GM12878 (cell line): Measurements from ENCODE around the gene TERF2IP. TPM values are rescaled to one million over a fixed set of nuclear protein-coding genes. Genes with fewer than 3 reads are reported as not detected.

Experiments used
- ATAC-seq: fragments of 200-7000 bp; cut with Tn5 transposase; 3 replicates; pipeline ENCODE4 v1.9.1; 2020; ENCODE audit warnings: mild to moderate bottlenecking, moderate library complexity
- BruUV-seq: library from RNA; stranded (reverse); fragments of 400-500 nt; replicated peaks from 2 replicates; lab custom pipeline; 2021; lab: Mats Ljungman, UMichigan
- CTCF ChIA-PET: fragments of 300-600 bp; sonication (Branson Sonifier 250); formaldehyde crosslinking; extraction: SDS; loops from one replicate; lab custom pipeline; 2021; ENCODE audit warnings: inconsistent platforms; lab: Yijun Ruan, JAX
- POLR2A ChIA-PET: fragments of 350-600 bp; formaldehyde crosslinking; extraction: SDS; loops from one replicate; lab custom pipeline; 2021; ENCODE audit warnings: inconsistent platforms; lab: Charles Lee
- RAD21 ChIA-PET: fragments of 300-600 bp; sonication (Branson Sonifier 250); formaldehyde crosslinking; loops from one replicate; lab custom pipeline; 2023; ENCODE audit warnings: antibody characterized with exemption; ENCODE audit not compliant: unreplicated experiment; lab: Charles Lee
- SMC1A ChIA-PET: fragments of 300-600 bp; sonication (Branson Sonifier 250); formaldehyde crosslinking; loops from one replicate; lab custom pipeline; 2023; ENCODE audit not compliant: unreplicated experiment, uncharacterized antibody; lab: Charles Lee
- DNase-seq: peaks from one replicate; pipeline ENCODE4 v3.0.0-alpha.2; 2011; ENCODE audit warnings: low read depth, low spot score
- FAIRE-seq: peaks from 3 replicates; lab custom pipeline; 2011; peaks lifted over from hg19 to GRCh38; lab: Jason Lieb, UNC
- H2AFZ ChIP-seq: 2 replicates; pipeline ENCODE4 v1.6.0; 2011; ENCODE audit warnings: low read depth, low read length, control low read depth; ENCODE audit not compliant: control insufficient read depth
- H3K27ac ChIP-seq: 2 replicates; pipeline ENCODE4 v1.5.1; 2011; ENCODE audit warnings: control low read depth; ENCODE audit not compliant: control insufficient read depth, insufficient read depth
- H3K27me3 ChIP-seq, 2 experiments: replicated peaks in 1 of 2; 2 replicates each; pipeline versions ENCODE4 v1.6.0 to v1.6.1; 2011; ENCODE audit warnings: low read length in 1 of 2; ENCODE audit not compliant: control insufficient read depth in 2 of 2, insufficient read depth in 2 of 2
- H3K36me3 ChIP-seq, 2 experiments: 2 replicates each; pipeline ENCODE4 v1.5.1; 2011; ENCODE audit warnings: low read length in 1 of 2; ENCODE audit not compliant: control insufficient read depth in 2 of 2, insufficient read depth in 2 of 2
- H3K4me1 ChIP-seq: 2 replicates; pipeline ENCODE4 v1.6.1; 2011; ENCODE audit warnings: mild to moderate bottlenecking, low read length, moderate library complexity, mixed read lengths; ENCODE audit not compliant: control insufficient read depth, insufficient read depth
- H3K4me2 ChIP-seq: 2 replicates; pipeline ENCODE4 v1.6.0; 2011; ENCODE audit warnings: control low read depth; ENCODE audit not compliant: control insufficient read depth, insufficient read depth
- H3K4me3 ChIP-seq: fragments of 200-600 bp; sonication (generic); 2 replicates; pipeline ENCODE4 v1.5.1; 2016
- H3K79me2 ChIP-seq: 2 replicates; pipeline ENCODE4 v1.6.0; 2011; ENCODE audit warnings: low read length; ENCODE audit not compliant: control insufficient read depth, insufficient read depth
- H3K9ac ChIP-seq: 2 replicates; pipeline ENCODE4 v1.8.0; 2011; ENCODE audit warnings: low read length, control low read depth, mixed read lengths; ENCODE audit not compliant: control insufficient read depth, insufficient read depth
- H3K9me3 ChIP-seq: replicated peaks from 3 replicates; pipeline ENCODE4 v1.5.1; 2011; ENCODE audit warnings: mild to moderate bottlenecking, low read length; ENCODE audit not compliant: control insufficient read depth, insufficient read depth
- H4K20me1 ChIP-seq: 2 replicates; pipeline ENCODE4 v1.6.0; 2011; ENCODE audit not compliant: control insufficient read depth, insufficient read depth
- CREM ChIP-seq: IDR thresholded peaks from 2 replicates; pipeline ENCODE4 v1.6.1; 2014; ENCODE audit warnings: antibody characterized with exemption, low read depth
- KAT2A ChIP-seq: conservative IDR thresholded peaks from 2 replicates; pipeline ENCODE4 v1.6.1; 2011; ENCODE audit warnings: low read depth, low read length; ENCODE audit not compliant: control insufficient read depth
- NBN ChIP-seq: fragments of 450-650 bp; IDR thresholded peaks from 2 replicates; pipeline ENCODE4 v1.6.1; 2016
- NR2C2 ChIP-seq: IDR thresholded peaks from 2 replicates; pipeline ENCODE4 v1.6.1; 2011; ENCODE audit warnings: borderline replicate concordance, low read depth; ENCODE audit not compliant: control insufficient read depth, insufficient read length
- SRF ChIP-seq, 2 experiments: IDR thresholded peaks; 2 replicates each; pipeline ENCODE4 v1.6.1; 2011; ENCODE audit warnings: low read depth in 2 of 2, low read length in 2 of 2, mild to moderate bottlenecking in 1 of 2, moderate library complexity in 1 of 2
- ZNF207 ChIP-seq: fragments of 450-650 bp; IDR thresholded peaks from 2 replicates; pipeline ENCODE4 v1.6.1; 2014; ENCODE audit warnings: antibody characterized with exemption, mild to moderate bottlenecking, borderline replicate concordance
- WGBS: methylation state at CpG from one replicate; pipeline ENCODE4 v1.1.6; 2016; ENCODE audit warnings: low lambda C conversion rate; ENCODE audit not compliant: insufficient replicate concordance, insufficient coverage; ENCODE audit errors: missing lambda C conversion rate; 5-methylcytosine and 5-hydroxymethylcytosine counted together
- in situ Hi-C: fragments of 300-500 bp; cut with MboI; formaldehyde crosslinking; loops from 9 replicates; pipeline ENCODE4 v1.14.3; 2018; ENCODE audit warnings: mixed read lengths
- intact Hi-C: fragments of 100-400 bp; cut with micrococcal nuclease; formaldehyde crosslinking; loops from one replicate; pipeline ENCODE4 v1.14.2; 2022; ENCODE audit not compliant: unreplicated experiment
- polyA plus RNA-seq, 11 experiments: library from polyadenylated mRNA; depleted of rRNA in 4 of 11; unstranded in 6 of 11; stranded (reverse) in 5 of 11; fragments of >200 nt; fragmentation: Nextera tagmentation in 4 of 11; fragmentation: Illumina TruSeq in 1 of 11; extraction: Ambion mirVana in 4 of 11; extraction: Trizol in 1 of 11; gene quantifications; 1 replicate in 1 of 11; 2 replicates in 10 of 11; pipeline versions ENCODE4 v1.2.1 to v1.2.3, GENCODE V29; 2011 to 2016; ENCODE audit warnings: inconsistent platforms in 2 of 11, missing spikeins in 2 of 11, low read depth in 1 of 11
- total RNA-seq, 4 experiments: library from RNA; depleted of rRNA in 3 of 4; stranded (reverse); fragments of >200 nt in 3 of 4; fragmentation: Illumina TruSeq in 1 of 4; extraction: Trizol in 1 of 4; gene quantifications; 2 replicates each; pipeline versions ENCODE4 v1.2.1 to v1.2.3, GENCODE V29; 2013 to 2021
- TF ChIP-seq, protein P1 (sequence below): fragments of 450-650 bp; IDR thresholded peaks from 2 replicates; pipeline ENCODE4 v1.6.1; 2017; ENCODE audit warnings: borderline replicate concordance
- TF ChIP-seq, protein P2 (sequence below): IDR thresholded peaks from 2 replicates; pipeline ENCODE4 v1.6.1; 2011; ENCODE audit warnings: low read depth, low read length, improper control_type of control experiment, borderline replicate concordance
- TF ChIP-seq, protein P3 (sequence below): IDR thresholded peaks from 2 replicates; pipeline ENCODE4 v1.6.1; 2012; ENCODE audit warnings: low read depth, low read length, improper control_type of control experiment
- TF ChIP-seq, protein P4 (sequence below): fragments of 450-650 bp; formaldehyde crosslinking; IDR thresholded peaks from 2 replicates; pipeline ENCODE4 v1.5.0; 2022; ENCODE audit warnings: mild to moderate bottlenecking, missing genetic modification characterization

Gene TERF2IP
- total and polyA plus RNA-seq, 10 of the 15 experiments (the other 5 are each of a cell fraction or from before 2014, with no cell fraction given): 19.6 to 93.1 (median 54.4) TPM

DNA sequence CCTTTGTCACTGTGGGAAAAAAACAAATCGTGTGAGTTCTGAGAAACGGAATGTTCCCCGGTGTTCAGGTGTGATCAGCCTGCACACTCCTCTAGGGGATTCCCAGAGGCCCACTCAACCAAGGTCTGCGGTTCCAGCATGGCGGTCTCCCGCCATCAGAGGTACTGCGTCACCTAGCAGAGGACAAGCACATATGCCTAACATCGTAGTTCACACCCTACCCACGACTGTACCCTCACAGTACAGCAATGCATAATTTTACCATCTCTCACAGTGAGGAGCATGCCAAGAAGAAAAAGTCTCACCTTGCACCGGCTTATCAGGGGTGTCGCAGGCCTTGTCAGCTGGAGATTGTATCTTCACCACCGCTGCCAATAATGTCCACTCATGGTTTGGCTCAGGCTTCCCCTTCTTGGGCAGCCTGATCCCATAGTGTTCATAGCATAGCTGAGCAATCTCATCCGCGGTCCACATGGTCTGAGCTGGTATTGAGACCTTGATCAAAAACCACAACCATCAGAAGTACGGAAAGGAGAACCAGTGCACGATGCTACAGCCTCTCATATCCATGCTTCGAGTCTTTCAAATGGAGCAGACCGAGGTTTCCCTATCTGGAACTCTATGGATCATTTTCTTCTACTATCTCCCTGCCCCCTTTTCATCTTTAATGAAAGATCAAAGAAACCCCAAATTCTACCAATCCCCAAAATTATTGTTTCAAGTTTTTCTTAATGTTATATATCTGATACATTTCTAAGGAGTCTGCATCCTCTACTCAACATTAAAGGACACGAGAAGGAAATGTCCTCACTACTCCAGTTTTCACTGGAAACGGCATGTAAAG lies 27.0 kb upstream of the TERF2IP start (continued):
- TF ChIP-seq, protein P1, sequence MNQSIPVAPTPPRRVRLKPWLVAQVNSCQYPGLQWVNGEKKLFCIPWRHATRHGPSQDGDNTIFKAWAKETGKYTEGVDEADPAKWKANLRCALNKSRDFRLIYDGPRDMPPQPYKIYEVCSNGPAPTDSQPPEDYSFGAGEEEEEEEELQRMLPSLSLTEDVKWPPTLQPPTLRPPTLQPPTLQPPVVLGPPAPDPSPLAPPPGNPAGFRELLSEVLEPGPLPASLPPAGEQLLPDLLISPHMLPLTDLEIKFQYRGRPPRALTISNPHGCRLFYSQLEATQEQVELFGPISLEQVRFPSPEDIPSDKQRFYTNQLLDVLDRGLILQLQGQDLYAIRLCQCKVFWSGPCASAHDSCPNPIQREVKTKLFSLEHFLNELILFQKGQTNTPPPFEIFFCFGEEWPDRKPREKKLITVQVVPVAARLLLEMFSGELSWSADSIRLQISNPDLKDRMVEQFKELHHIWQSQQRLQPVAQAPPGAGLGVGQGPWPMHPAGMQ: no peak
- no peak for TF ChIP-seq ZNF207
- TF ChIP-seq CREM: peak; percentile 87
- TF ChIP-seq, protein P2, sequence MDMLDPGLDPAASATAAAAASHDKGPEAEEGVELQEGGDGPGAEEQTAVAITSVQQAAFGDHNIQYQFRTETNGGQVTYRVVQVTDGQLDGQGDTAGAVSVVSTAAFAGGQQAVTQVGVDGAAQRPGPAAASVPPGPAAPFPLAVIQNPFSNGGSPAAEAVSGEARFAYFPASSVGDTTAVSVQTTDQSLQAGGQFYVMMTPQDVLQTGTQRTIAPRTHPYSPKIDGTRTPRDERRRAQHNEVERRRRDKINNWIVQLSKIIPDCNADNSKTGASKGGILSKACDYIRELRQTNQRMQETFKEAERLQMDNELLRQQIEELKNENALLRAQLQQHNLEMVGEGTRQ: no peak
- TF ChIP-seq SRF (IDR thresholded peaks at IDR 0.05; ENCODE audit: low read depth in 2 of 2, low read length in 2 of 2): no peak

DNA sequence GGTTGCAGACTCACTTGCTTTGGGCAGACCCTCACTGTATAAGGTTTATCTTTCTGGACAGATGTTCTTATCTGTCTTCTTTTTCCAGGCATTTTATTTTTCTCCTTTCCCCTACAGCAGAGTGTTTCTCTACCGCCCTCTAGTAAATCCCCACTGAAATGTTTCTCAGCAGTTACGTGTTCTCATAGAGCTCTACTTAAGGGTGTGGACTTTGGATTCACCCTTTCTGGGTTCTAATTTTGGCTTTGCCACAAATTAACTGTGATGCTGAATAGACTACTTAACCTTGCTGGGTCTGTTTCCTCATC lies 26.4 kb upstream of the TERF2IP start:
- Histone ChIP-seq H2AFZ (peak overlapping the region; percentile 46), H4K20me1 (no peaks in the 10 kb centered on the region), H3K4me3 (peak overlapping the region; percentile 93), H3K9ac (peak overlapping the region; percentile 24), H3K4me2 (peak overlapping the region; percentile 97), H3K4me1 (peaks cover 33% of the 10 kb centered on the region), H3K27me3 (no peaks in the 10 kb centered on the region), H3K27ac (peak overlapping the region; percentile 83), H3K36me3 (peaks cover 0 to 15% of the 10 kb centered on the region in 2 experiments; a peak in 1 of 4 replicates), H3K9me3 (no peaks in the 10 kb centered on the region), H3K79me2 (peaks cover 20% of the 10 kb centered on the region)
- ChIA-PET CTCF (interaction anchor here (0.6 to 9.5 kb wide), 33 partner anchors 9 to 1549 kb away, joined by 3 to 153 read pairs (median 5); partner anchors contain the start of genes GABARAPL2, KARS1, TERF2IP and TMEM170A), POLR2A (interaction anchor here (1.1 to 6.3 kb wide), 5 partner anchors 28 to 104 kb away, joined by 3 to 116 read pairs (median 4); partner anchors contain the start of genes GABARAPL2, KARS1, TERF2IP and TMEM231), RAD21 (interaction anchor here (0.6 to 3.5 kb wide), 22 partner anchors 21 to 300 kb away, joined by 3 to 46 read pairs (median 6); partner anchors contain the start of genes CFDP1, GABARAPL2, KARS1 and TERF2IP), SMC1A (interaction anchor here (0.6 to 6.1 kb wide), 23 partner anchors 8 to 419 kb away, joined by 3 to 69 read pairs (median 6); partner anchors contain the start of genes KARS1, TERF2IP and TMEM231)
- intact Hi-C loops: loop anchor here (1.0 to 2.0 kb wide), 2 partner anchors 104 to 143 kb away; no protein-coding TSS in a partner anchor
- in situ Hi-C loops: loop anchor here (10.0 kb wide), 1 partner anchor 156 kb away; the partner anchor contains the start of gene TMEM170A
- FAIRE-seq (no peak), ATAC-seq (peak; percentile 45), DNase-seq (no peak)
- no TSS peak for BruUV-seq
- 0% methylated on average over 2 of the region's 2 CpGs for WGBS
- TF ChIP-seq NR2C2 (no peak), KAT2A (no peak), NBN (peak; percentile 44; the same call in 1 of the 2 replicates), CREM (0 out of 2 replicates have a peak, but pooled peaks have one; percentile 34)
- TF ChIP-seq, protein P3, sequence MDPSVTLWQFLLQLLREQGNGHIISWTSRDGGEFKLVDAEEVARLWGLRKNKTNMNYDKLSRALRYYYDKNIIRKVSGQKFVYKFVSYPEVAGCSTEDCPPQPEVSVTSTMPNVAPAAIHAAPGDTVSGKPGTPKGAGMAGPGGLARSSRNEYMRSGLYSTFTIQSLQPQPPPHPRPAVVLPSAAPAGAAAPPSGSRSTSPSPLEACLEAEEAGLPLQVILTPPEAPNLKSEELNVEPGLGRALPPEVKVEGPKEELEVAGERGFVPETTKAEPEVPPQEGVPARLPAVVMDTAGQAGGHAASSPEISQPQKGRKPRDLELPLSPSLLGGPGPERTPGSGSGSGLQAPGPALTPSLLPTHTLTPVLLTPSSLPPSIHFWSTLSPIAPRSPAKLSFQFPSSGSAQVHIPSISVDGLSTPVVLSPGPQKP: no peak
- TF ChIP-seq, protein P4, sequence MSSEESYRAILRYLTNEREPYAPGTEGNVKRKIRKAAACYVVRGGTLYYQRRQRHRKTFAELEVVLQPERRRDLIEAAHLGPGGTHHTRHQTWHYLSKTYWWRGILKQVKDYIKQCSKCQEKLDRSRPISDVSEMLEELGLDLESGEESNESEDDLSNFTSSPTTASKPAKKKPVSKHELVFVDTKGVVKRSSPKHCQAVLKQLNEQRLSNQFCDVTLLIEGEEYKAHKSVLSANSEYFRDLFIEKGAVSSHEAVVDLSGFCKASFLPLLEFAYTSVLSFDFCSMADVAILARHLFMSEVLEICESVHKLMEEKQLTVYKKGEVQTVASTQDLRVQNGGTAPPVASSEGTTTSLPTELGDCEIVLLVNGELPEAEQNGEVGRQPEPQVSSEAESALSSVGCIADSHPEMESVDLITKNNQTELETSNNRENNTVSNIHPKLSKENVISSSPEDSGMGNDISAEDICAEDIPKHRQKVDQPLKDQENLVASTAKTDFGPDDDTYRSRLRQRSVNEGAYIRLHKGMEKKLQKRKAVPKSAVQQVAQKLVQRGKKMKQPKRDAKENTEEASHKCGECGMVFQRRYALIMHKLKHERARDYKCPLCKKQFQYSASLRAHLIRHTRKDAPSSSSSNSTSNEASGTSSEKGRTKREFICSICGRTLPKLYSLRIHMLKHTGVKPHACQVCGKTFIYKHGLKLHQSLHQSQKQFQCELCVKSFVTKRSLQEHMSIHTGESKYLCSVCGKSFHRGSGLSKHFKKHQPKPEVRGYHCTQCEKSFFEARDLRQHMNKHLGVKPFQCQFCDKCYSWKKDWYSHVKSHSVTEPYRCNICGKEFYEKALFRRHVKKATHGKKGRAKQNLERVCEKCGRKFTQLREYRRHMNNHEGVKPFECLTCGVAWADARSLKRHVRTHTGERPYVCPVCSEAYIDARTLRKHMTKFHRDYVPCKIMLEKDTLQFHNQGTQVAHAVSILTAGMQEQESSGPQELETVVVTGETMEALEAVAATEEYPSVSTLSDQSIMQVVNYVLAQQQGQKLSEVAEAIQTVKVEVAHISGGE: no peak
